ENCODE results near the gene BLOC1S3.
"Not testable (repeated sequence)": the region's sequence is repeated elsewhere in the genome, so short reads cannot be mapped to it uniquely, and the experiment has no call there.

The BLOC1S3 gene

GRCh38 chr19:45186509-45187334, 8.1 kb downstream of the BLOC1S3 start:
- no peak for DNase-seq

GRCh38 chr19:45187421-45188100, 9.0 kb downstream of the BLOC1S3 start:
- no peak for DNase-seq

- no peak for DNase-seq
These were observed 11.4 kb downstream of the BLOC1S3 start for GRCh38 chr19:45189971-45190370.

GRCh38 chr19:45191375-45191774, 12.8 kb downstream of the BLOC1S3 start:
- no peak for DNase-seq

- DNase-seq, result no peak
These were observed 17.2 kb downstream of the BLOC1S3 start for GRCh38 chr19:45195764-45196163.

GRCh38 chr19:45200568-45200967, 22.0 kb downstream of the BLOC1S3 start:
- no peak for DNase-seq

- DNase-seq, result no peak
These were observed 24.1 kb downstream of the BLOC1S3 start for GRCh38 chr19:45202637-45203036.

GRCh38 chr19:45205810-45206209, 27.2 kb downstream of the BLOC1S3 start:
- DNase-seq, result no peak

GRCh38 chr19:45206328-45206727, 27.7 kb downstream of the BLOC1S3 start:
- DNase-seq, result no peak

- no peak for DNase-seq
These were observed 33.3 kb downstream of the BLOC1S3 start for GRCh38 chr19:45211751-45212381.

GRCh38 chr19:45213031-45213430, 34.4 kb downstream of the BLOC1S3 start:
- DNase-seq, result no peak

- DNase-seq, result no peak
These were observed 37.0 kb downstream of the BLOC1S3 start for GRCh38 chr19:45215391-45216191.

GRCh38 chr19:45216667-45217066, 38.1 kb downstream of the BLOC1S3 start:
- DNase-seq, result no peak

- no peak for DNase-seq
These were observed 38.8 kb downstream of the BLOC1S3 start for GRCh38 chr19:45217193-45217956.

GRCh38 chr19:45217957-45218334, 39.4 kb downstream of the BLOC1S3 start:
- DNase-seq, result no peak

GRCh38 chr19:45218426-45218825, 39.8 kb downstream of the BLOC1S3 start:
- DNase-seq, result no peak

GRCh38 chr19:45218911-45219743, 40.5 kb downstream of the BLOC1S3 start:
- no peak for DNase-seq

GRCh38 chr19:45222724-45223123, 44.1 kb downstream of the BLOC1S3 start:
- DNase-seq, result no peak

- DNase-seq, result no peak
These were observed 45.3 kb downstream of the BLOC1S3 start for GRCh38 chr19:45223879-45224278.

- no peak for DNase-seq
These were observed 46.1 kb downstream of the BLOC1S3 start for GRCh38 chr19:45224645-45225044.

- DNase-seq, result not testable (repeated sequence)
These were observed 50.5 kb downstream of the BLOC1S3 start for GRCh38 chr19:45229056-45229455.

Measured in effector CD4-positive, alpha-beta T cell (primary cell).